DMS153 treated with DMSO at 0.1 percent for 48 hours (cell line): Measurements from ENCODE around the gene FKBP7.
A peak's percentile ranks its signal among the peaks of the same experiment; 100 is the strongest.
"Not testable (repeated sequence)": the region's sequence is repeated elsewhere in the genome, so short reads cannot be mapped to it uniquely, and the experiment has no call there.

Experiments used
- DNase-seq: peaks from one replicate; lab custom pipeline; 2025; ENCODE audit not compliant: unreplicated experiment; lab: John Stamatoyannopoulos, UW

The FKBP7 gene, protein sequence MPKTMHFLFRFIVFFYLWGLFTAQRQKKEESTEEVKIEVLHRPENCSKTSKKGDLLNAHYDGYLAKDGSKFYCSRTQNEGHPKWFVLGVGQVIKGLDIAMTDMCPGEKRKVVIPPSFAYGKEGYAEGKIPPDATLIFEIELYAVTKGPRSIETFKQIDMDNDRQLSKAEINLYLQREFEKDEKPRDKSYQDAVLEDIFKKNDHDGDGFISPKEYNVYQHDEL

DNA sequence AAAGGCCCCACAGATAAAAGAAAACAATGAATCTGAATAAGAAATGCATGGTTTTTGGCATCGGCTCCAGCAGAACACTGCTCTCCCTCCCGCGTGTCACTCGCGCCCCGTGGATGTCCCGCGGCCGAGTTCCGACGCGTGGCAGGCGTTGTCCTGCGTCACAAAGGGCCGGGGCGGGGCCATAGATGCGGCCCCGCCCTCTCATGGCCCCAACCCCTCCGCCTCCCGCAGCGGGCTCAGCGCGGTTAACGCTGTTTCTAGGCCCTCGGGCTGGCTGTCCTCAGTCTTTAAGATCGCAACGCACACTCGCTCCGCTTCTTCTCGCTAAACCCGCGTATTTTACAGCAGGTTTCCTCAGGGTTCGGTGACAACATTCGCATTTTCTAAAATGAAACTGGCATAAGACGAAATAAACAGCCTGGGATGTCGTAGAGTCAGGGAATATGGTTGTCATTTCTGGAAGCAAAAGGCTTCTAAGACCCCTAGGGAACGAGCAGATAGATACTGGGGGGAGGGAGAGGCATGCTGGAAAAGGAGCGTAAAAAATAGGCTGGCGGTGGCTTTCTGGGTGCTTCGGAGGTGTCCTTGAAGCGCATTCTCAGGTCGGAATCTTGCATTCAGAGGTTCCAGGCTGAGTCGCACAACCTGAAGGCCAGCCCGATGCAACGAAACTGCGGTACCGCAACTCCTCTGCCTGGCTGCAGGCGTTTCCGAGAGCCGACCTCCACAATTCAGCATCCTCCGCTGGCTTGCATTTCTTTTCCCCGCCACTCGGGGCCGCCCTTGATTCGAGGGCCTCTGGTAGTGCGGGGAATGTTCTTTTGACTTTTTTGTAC lies at the start of gene FKBP7:
Gene FKBP7 (minus strand): TSS at position 162 of the 836 bp plus-strand sequence. CDS start 101 bp downstream, at position 61.
- peak; percentile 83 for DNase-seq

DNA sequence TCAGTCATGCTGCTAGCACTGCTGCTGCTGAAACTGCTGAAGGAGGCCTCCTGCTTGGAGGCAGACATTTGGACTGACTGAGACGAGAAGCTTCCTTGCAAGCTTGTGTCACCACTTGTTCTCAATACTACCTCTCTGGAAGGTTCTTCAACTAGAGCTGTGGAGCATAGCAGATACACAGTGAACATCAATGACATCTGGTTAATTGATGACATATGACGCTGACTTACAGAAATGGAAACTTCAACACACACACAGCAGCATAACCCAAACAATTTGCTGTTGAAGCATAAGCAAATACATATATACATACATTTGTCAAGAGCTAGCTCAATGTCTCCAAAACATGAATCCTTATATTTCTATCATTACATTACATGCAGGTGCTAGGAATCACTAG lies 49.2 kb upstream of the FKBP7 start:
- DNase-seq, result no peak

DNA sequence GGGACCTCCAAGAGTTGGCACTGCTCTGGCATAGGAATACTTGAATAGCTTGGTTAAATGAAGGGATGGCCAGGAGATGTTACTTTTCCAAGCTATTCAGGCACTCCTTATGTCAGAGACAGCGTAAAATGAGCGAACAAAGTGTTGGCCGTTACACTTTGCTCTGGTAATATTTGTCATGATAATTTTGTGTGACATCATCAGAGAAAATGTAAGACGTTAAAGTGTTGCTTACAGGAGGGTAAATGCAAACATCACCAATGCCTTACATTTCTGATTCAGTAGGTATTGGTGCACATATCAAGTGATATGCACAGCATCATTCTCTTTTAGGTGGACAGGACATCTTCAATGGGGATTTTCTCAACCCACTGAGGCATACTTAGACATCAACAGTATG lies 47.9 kb upstream of the FKBP7 start:
- no peak for DNase-seq

DNA sequence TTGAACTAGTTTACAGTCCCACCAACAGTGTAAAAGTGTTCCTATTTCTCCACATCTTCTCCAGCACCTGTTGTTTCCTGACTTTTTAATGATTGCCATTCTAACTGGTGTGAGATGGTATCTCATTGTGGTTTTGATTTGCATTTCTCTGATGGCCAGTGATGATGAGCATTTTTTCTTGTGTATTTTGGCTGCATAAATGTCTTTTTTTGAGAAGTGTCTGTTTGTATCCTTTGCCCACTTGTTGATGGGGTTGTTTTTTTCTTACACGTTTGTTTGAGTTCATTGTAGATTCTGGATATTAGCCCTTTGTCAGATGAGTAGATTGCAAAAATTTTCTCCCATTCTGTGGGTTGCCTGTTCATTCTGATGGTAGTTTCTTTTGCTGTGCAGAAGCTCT lies 47.1 kb upstream of the FKBP7 start:
- not testable (repeated sequence) for DNase-seq

DNA sequence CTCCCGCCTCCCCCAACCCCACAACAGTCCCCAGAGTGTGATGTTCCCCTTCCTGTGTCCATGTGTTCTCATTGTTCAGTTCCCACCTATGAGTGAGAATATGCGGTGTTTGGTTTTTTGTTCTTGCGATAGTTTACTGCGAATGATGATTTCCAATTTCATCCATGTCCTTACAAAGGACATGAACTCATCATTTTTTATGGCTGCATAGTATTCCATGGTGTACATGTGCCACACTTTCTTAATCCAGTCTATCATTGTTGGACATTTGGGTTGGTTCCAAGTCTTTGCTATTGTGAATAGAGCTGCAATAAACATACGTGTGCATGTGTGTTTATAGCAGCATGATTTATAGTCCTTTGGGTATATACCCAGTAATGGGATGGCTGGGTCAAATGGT lies 46.6 kb upstream of the FKBP7 start:
- DNase-seq, result not testable (repeated sequence)

DNA sequence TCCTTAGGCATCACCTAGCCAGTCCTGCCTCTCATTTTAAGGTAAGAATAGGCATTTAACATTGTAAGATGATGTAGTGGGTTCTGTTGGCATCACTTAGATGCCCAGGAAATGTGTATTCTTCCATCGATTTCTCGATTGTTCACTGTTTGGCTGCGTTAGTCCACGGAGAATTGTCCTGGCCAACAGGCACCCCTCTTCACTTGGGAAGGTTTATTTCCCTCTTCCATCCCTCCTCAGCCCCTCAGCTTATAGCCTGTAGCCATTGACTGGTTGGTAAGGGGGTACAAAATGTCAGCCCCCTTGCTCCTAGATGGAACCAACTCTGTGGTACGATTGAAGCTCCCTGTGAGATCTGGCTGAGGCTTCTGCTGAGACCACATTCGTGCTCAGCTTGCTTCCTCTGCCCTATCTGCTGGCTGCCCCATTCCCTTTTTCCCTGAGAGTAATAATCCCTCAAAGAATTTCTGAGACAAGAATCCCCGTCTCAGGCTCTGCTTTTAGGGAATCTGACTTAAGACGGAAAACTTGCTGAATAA lies 45.3 kb upstream of the FKBP7 start:
- DNase-seq, result no peak

DNA sequence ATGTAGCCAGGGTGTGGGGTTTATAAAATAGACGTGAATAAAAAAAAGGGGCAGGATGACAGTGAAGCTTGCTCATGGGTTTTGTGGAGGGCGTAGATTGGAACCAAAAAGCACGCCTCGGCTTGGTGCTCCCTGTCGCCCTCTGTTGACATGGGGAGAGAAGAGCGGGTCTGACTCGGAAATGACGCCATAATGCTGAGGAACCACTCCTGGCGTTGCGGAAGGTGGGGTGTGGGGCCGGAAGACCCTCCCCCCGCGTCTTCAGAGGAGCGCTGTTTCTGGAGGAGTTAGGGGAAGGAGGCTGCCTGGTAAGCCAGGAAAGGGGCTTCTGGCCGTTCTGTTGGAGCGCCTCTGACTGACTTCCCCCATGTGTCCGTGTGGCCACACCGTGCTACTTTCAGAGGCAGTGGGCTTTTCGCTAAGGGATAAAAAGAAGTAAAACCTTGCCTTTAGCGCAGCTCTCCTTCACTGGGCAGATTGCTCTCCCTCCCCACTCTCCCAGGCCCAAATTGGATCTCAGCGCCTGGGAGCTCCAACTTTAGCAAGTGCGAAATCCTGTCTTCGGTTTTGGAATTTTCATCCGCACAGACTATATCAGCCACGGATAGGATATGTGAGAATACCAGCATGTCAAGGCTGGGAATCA lies 44.7 kb upstream of the FKBP7 start:
- DNase-seq, result peak; percentile 45

DNA sequence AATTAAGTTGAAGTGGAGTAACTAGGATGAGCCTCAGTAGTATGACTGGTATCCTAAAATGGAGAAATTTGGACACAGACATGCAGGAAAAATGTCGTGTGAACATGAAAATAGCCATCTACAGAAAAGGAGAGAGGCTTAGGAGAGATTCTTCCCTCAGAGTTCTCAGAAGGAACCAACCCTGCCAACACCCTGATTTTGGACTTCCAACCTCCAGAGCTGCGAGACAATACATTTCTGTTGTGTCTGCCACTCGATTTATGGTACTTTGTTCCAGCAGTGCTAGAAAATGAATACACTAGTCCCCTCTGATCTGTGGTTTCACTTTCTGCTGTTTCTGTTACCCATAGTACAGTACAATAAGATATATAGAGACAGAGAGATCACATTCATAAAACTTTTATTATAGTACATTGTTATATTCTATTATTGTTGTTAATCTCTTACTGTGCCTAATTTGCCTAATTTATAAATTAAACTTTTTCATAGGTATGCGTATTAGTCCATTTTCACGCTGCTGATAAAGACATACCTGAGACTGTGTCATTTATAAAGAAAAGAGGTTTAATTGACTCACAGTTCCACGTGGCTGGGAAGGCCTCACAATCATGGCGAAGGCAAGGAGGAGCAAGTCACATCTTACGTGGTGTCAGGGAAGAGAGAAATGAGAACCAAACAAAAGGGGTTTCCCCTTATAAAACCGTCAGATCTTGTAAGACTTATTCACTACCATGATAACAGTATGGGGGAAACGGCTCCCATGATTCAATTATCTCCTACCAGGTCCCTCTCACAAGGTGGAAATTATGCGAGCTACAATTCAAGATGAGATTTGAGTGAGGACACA lies 43.1 kb upstream of the FKBP7 start:
- no peak for DNase-seq

DNA sequence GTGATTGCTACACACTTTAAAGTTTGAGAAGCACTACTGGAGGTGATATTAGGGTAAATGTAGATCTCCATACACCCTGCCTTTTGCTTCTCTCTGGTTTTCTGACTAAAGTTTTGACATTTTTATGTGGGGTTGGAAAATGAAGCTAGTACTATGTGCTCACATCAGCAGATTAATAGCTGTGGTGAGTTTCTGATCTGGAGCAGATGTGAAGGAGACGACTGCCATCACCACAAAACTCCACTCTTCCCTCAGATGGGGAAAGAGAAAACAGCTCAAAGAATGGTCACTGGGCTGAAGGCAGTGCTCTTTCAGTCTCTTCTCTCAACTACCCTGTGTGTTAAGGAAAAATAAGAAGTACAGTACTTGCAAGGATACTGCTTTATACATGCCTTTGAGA lies 39.1 kb upstream of the FKBP7 start:
- no peak for DNase-seq

DNA sequence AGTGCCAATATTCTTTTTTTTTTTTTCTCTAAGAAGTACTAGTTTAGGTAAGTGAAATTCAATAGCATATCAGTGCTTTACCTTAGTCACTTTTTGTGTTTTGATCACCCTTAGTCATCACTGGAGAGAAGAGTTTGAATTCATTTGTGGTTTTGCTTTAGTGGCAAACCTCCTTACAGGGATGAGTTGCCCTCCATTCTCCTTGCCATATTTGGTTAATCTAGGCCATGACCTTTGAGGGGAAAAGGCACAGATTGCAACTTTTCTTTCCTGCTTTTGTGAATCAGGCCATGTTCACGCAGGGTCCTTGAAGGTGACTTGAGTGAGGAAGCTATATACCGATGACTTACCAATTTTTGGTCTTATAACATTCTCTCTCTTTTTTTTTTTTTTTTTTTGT lies 36.3 kb upstream of the FKBP7 start:
- no peak for DNase-seq

DNA sequence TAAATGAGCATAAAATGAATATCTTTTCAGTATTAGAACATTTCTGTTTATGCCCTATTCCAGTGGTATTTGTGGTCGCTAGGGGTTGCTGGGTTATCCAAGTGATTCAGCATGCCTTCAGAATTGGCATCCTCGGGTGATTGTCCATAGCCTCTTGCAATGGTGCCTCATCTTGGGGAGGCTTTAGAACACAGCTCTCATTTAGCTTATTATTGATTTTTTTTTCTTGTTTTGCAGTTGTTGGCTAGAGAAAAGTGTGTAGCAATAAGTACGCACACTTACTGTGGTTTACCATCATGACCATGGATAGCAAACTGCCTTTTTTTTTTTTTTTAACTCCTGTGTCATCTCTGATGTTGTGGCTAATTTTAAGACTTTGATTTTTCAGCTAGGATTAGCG lies 35.5 kb upstream of the FKBP7 start:
- no peak for DNase-seq

DNA sequence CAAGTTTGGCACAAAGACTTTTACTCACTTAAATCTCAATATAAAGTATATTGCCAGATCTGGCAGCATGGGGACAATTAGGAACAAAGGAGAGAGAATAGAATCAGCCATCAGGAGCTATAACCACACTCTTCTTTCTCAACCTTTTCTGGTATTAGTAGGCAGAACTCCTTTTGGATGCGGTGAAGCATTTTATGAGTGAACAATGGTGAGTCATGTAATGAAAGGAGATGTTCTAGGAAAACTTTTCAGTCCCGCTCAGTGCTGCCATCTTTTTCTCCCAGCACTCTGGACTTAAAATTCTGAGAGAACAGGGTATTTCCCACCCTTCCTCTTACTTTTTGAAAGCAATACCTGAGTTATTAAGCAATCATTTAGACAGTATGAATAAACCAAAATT lies 34.1 kb upstream of the FKBP7 start:
- no peak for DNase-seq

DNA sequence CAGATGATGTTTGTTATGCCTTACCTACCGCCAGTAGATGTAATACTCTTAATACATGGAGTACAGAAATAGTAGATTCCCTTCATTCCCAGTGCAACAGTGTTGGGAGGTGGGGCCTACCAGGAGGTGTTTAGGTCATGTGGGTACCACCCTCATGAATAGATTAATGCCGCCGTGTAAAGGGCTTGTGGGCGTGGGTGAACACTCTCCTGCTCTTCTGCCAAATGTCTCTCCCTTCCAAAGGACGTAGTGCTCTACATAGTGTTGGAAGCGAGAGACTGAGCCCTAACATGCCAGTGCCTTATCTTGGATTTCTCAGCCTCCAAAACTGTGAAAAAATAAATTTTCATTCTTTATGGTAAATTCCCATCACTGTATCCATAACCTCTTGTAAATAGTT lies 32.0 kb upstream of the FKBP7 start:
- no peak for DNase-seq

DNA sequence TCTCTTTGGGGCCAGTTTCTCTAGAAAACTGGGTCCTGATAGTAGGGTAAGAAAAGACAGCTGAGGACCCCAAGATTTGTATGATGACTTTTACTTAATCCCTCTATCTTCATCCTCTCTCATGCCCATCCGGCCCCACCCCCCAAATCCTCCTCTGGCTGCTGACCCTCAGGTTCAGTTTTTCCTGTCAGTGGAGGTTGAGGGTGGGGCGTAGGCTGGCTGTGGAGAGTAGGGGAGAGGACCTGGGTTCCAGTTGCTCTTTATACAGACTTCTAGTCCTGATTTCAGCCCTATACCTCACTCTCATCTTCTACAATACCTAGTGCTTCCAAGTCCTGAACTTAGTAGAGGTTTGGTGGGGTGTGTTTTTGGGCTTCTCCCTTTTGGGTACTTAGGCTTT lies 30.2 kb upstream of the FKBP7 start:
- no peak for DNase-seq

DNA sequence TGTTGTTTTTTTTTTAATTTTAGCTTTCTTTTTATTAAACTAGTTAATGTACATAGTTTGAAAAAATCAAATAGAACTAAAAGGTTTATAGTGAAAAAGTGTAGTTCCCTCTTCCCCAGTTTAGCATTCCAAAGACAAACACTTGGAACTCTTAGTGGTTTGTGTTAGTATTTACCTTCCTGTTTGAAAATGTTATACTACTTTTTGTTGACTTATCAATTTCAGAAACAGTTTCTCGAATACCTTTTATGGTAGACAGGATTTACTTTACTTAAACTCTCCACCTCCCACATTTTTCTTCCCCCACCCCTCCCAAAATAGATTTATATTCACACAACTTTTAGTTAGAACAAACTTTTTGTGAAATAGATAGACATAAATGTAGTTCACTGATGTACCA lies 28.5 kb upstream of the FKBP7 start:
- DNase-seq, result no peak

DNA sequence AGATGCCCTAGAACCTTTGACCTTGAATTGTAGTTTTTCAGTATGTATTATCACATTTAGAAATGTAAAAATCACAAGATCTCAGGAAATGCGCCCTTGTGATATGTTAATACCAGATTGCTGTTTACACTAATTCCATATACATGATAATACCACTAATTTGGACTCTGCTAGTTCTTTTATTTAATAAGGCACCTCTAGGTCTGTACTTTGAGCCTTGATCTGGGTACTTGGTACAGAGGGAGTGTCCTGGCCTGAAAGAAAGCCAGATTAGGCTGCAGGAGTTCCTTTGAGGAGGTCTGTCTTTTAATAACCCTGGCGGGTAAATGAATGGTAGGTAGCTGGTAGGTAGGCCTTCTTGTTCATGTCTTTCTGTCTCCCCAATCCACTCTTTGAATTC lies 28.1 kb upstream of the FKBP7 start:
- DNase-seq, result no peak

DNA sequence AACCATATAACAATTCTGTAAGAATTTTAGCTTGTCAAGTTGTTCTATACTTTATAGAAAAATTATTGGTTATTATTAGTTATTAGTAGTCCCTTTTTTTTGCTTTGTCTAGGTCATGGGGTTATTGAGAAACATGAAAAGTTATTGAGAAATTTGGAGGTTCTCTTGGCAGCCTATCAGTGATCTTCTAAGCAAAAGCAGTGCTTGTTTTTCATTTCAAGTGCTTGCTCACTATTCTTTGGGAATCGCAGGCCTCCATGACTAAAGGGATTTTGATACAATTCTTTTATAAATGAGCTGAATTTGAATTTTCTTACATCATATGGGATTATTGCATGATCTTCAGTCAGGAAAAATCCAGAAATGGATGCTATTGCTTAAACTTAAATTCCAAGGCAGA lies 27.7 kb upstream of the FKBP7 start:
- no peak for DNase-seq

DNA sequence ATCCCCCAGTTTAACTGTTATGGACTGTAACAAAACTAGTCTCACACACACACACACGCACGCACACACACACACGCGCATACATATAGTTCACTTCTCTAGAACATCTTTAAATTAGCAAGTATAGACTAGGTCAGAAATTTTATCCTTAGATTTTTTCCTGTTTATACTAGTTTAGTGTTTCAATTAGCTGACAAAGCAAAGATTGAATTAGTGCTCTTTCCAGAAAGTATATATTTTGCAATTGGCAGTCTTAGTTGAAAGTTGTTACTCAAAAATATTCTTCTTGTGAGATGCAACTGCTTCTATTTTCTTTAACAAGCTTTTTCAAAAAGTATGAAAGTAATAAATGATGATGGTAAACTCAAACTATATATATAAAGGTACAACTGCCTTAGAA lies 24.4 kb upstream of the FKBP7 start:
- DNase-seq, result no peak

DNA sequence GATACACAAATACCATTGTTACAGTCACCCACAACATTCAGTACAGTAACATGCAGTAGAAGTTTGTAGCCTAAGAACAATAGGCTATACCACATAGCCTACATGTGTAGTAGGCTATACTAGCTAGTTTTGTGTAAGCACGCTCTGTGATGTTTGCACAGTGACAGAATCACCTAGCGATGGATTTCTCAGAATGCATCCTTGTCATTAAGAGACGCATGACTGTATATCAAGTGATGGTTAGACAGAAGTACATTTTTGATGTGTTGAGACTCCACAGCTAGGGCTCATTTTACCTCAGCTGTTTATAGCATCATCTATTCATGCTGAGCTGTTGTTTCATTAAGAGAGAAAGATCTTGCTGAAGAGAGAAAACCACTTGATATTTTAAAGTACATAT lies 21.2 kb upstream of the FKBP7 start:
- DNase-seq, result no peak

DNA sequence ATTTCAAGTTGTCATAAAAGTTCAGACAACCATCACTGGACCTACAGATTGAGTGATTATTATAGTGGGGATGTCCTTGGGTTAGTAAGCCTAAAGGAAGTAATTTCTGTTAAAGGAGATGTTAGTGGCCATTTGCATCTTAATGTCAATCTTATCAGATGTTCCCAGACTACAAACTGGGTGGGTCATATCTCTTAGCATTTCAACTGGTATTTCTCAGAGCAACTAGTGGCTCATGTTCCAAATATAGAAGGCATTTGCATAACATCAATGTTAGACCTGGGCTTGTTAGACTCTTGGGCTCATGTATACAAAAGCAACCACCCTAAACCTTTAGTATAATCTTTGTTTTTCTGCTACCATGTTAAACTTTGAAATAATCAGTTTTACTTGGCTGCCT lies 19.7 kb upstream of the FKBP7 start:
- DNase-seq, result no peak

DNA sequence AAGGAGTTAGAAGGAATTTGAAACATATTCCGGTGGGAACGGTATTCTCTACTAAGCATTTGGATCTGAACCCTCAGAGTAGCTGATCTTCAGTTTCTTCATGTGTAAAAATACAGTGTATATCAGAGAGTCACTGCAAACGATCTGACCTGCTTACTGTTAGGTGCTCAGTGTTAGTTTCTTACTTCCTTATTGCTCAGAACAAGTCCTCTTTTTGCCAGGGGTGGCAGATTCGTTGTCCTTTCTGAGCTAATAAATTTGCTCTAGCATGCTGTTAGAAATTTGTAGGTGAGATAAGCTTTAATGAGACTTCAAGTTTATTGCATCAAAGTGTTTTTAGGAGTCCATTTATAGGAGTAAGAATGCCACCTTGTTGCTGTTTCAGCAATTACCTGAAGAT lies 17.6 kb upstream of the FKBP7 start:
- no peak for DNase-seq
